Measurements from ENCODE around the gene ZNF593. TPM values are rescaled to one million over a fixed set of nuclear protein-coding genes. Genes with fewer than 3 reads are reported as not detected.

ZNF593 gene
- polyA plus RNA-seq, 2 of the 4 experiments (the other 2 are of a cell fraction), result 27.2 to 45.4 TPM

DNA sequence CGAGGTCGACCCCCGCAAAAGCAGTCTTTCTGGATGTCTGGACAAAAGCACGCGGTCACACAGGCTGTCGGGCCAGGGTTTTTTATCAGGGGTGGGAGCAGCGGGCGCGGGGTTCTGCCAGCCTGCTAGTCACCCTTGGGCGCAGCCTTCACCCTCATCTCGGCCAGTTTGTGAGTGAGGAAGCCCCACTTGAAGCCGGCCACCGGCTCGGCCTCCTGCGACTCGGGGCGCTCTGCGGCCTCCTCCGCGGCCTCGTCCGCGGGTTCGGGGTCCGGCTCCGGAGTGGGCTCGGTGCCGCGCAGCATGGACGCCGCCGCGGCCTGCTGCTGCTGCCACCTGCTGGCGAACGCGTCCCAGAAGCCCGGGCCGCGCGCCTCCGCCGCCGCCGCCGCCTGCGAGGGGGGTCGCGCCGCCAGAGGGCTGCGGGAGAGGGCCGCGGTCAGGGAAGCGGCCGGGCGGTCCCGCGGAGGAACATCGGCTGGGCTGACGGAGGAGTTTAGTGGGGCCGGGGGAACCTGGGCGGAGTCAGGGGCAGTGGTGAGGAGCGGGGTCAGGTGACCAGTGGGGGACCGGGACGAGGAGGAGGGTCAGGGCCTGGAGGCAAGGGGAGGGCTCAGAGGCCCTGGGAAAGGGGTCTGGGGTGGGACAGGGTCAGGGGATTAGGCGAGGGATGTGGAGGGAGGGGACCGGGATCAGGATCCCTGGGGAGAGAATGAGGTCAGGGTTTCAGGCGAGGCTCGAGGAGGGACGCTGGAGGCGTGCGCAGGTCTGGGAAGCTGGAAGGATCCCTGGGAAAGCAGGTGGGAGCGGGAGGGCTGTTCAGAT, 5.5 kb upstream of the ZNF593 start (continued):
- TF ChIP-seq MAFK (IDR thresholded peaks at IDR 0.05; ENCODE audit: partially characterized antibody), result no peak

GRCh38 chr1:26164861-26165842, 4.6 kb upstream of the ZNF593 start:
- Histone ChIP-seq H3K27ac (peak overlapping the region; percentile 88 to 89; a peak in 5 of 6 replicates), H3K4me1 (0 out of 3 replicates have a peak, but pooled peaks cover 6% of the 10 kb centered on the region), H3K9me3 (no peaks in the 10 kb centered on the region), H3K4me2 (peak overlapping the region; percentile 84), H3K4me3 (no peak overlapping the region; the same call in 2 of the 3 replicates)
- no peak for TF ChIP-seq RNF2 (IDR thresholded peaks at IDR 0.05; ENCODE audit: borderline replicate concordance, low read depth)
- no peak for TF ChIP-seq ZSCAN20 (CRISPR knock-in tag; IDR thresholded peaks at IDR 0.05)
- no peak for TF ChIP-seq EP300 (IDR thresholded peaks at IDR 0.05)
- WGBS (ENCODE audit: missing lambda C conversion rate), result 82% methylated on average over 18 of the region's 19 CpGs
- FAIRE-seq (no peak), ATAC-seq (no peak), DNase-seq (ENCODE audit: low read depth in 1 of 2, low spot score in 1 of 2) (no peak)
- POLR2A ChIA-PET, result no interaction called here
- CTCF ChIA-PET, result interaction anchor here (0.6 to 1.7 kb wide), 9 partner anchors 9 to 1473 kb away, joined by 3 to 6 read pairs (median 4); partner anchors contain the start of gene CEP85

DNA sequence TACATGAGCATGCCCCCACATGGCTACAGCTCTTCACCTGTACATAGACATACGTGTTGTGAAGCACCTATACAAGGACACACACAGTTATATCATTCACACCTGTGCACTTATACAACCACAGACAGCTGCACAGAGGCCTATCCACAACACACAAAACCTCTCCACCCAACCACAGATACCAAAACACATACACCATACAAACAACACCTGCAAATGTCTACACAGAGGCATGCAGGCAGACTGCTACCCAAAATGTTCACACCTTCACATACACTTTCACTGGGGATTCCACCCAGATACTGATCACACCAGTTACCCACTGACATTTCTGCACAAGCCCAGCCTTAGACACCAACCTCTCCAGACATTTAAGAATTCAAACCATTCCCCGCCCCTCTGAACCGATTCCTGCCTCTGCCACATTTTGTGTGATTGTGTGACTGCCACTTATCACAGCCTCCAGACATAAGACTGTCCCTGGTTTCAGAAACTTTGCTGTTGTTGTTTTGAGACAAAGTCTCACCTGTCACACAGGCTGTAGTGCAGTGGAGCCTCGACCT, 2.9 kb upstream of the ZNF593 start:
- ATAC-seq (no peak), DNase-seq (ENCODE audit: low read depth in 1 of 2, low spot score in 1 of 2) (no peak), FAIRE-seq (no peak)
- ChIA-PET CTCF (interaction anchor here (0.6 to 0.7 kb wide), 3 partner anchors 144 to 916 kb away, joined by 3 read pairs; no protein-coding TSS in a partner anchor), POLR2A (no interaction called here)
- Histone ChIP-seq H3K9me3 (no peaks in the 10 kb centered on the region), H3K4me1 (peaks cover 10% of the 10 kb centered on the region; the same call in 2 of the 3 replicates), H3K4me2 (no peak overlapping the region), H3K27ac (no peak overlapping the region), H3K4me3 (no peak overlapping the region)
- 52% methylated on average over 4 of the region's 4 CpGs for WGBS (ENCODE audit: missing lambda C conversion rate)
- no peak for TF ChIP-seq RFX5 (IDR thresholded peaks at IDR 0.05)
- no peak for TF ChIP-seq NR3C1 (IDR thresholded peaks at IDR 0.05)
- no peak for TF ChIP-seq HOXB13 (CRISPR knock-in tag; IDR thresholded peaks at IDR 0.05; ENCODE audit: low read depth)
- TF ChIP-seq REST (IDR thresholded peaks at IDR 0.05), result no peak
- TF ChIP-seq CBX2 (IDR thresholded peaks at IDR 0.05; ENCODE audit: borderline replicate concordance, low read depth), result no peak
- TF ChIP-seq NPAS2 (CRISPR knock-in tag; IDR thresholded peaks at IDR 0.05; ENCODE audit: borderline replicate concordance), result no peak
- TF ChIP-seq MAX (IDR thresholded peaks at IDR 0.05), result no peak
- TF ChIP-seq ATOH8 (CRISPR knock-in tag; IDR thresholded peaks at IDR 0.05; ENCODE audit: low read depth), result no peak
- TF ChIP-seq, protein P1, sequence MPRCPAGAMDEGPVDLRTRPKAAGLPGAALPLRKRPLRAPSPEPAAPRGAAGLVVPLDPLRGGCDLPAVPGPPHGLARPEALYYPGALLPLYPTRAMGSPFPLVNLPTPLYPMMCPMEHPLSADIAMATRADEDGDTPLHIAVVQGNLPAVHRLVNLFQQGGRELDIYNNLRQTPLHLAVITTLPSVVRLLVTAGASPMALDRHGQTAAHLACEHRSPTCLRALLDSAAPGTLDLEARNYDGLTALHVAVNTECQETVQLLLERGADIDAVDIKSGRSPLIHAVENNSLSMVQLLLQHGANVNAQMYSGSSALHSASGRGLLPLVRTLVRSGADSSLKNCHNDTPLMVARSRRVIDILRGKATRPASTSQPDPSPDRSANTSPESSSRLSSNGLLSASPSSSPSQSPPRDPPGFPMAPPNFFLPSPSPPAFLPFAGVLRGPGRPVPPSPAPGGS (IDR thresholded peaks at IDR 0.05), result no peak
- TF ChIP-seq ZC3H11A (IDR thresholded peaks at IDR 0.05), result no peak
- TF ChIP-seq NFE2L2 (conservative IDR thresholded peaks at IDR 0.05; ENCODE audit: low read length), result no peak
- no peak for TF ChIP-seq RCOR1 (IDR thresholded peaks at IDR 0.05; ENCODE audit: low read depth, low read length)
- TF ChIP-seq CHD2 (IDR thresholded peaks at IDR 0.05; ENCODE audit: low read length, partially characterized antibody), result no peak
- TF ChIP-seq POLR2A (IDR thresholded peaks at IDR 0.05; ENCODE audit: low read length), result no peak
- TF ChIP-seq RARB (CRISPR knock-in tag; IDR thresholded peaks at IDR 0.05), result no peak
